GM19043 (cell line): ENCODE data around the gene AP1S2.

Experiments
- ATAC-seq: cut with Tn5 transposase; IDR thresholded peaks from one replicate; pipeline ENCODE4 v1.9.1; 2021; ENCODE audit warnings: low read depth; ENCODE audit not compliant: unreplicated experiment

The AP1S2 gene

GRCh38 chrX:15814771-15815365, 39.7 kb downstream of the AP1S2 start:
- ATAC-seq = no peak

GRCh38 chrX:15813416-15813815, 41.2 kb downstream of the AP1S2 start:
- ATAC-seq = no peak

GRCh38 chrX:15812192-15812938, 42.2 kb downstream of the AP1S2 start:
- ATAC-seq = no peak

GRCh38 chrX:15808254-15808653, 46.4 kb downstream of the AP1S2 start:
- no peak for ATAC-seq

GRCh38 chrX:15804563-15804962, 50.0 kb downstream of the AP1S2 start:
- no peak for ATAC-seq

- no peak for ATAC-seq
Measured at GRCh38 chrX:15797707-15798106, 56.9 kb downstream of the AP1S2 start.

GRCh38 chrX:15790769-15791290, 63.8 kb downstream of the AP1S2 start:
- ATAC-seq = peak; percentile 5

GRCh38 chrX:15789979-15790768, 64.4 kb downstream of the AP1S2 start, which contains the start of gene ZRSR2:
ZRSR2 (plus strand) TSS chrX:15790484; CDS start chrX:15790496, 12 bp downstream.
- peak; percentile 92 for ATAC-seq

- ATAC-seq = no peak
Measured at GRCh38 chrX:15786915-15787314, 67.7 kb downstream of the AP1S2 start.

GRCh38 chrX:15785176-15785750, 69.3 kb downstream of the AP1S2 start:
- ATAC-seq = no peak

GRCh38 chrX:15781961-15782699, 72.5 kb downstream of the AP1S2 start:
- peak; percentile 85 for ATAC-seq
